ENCODE results near the gene FATE1.

Gene FATE1

DNA sequence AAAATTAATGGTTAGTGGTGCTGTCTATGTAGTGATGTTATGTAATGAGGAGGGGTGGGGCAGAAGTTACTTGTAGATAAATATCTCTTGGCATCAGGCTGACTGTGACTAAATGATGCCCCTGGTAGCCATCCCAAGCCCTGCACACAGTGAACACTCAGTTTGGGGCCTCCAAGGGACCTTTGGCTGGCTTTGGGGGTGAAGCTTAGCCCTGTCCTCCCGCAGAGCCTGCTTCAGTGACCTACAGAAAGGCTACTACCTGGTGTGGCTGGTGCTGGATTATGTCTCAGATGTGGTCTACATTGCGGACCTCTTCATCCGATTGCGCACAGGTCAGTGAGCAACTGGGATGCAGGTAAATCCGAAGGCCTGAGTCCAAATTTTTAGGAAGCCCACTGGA is 26.5 kb downstream of the FATE1 start:
- DNase-seq (ENCODE audit: insufficient read length, low spot score) (no peak), FAIRE-seq (no peak)
- TF ChIP-seq, protein P1, sequence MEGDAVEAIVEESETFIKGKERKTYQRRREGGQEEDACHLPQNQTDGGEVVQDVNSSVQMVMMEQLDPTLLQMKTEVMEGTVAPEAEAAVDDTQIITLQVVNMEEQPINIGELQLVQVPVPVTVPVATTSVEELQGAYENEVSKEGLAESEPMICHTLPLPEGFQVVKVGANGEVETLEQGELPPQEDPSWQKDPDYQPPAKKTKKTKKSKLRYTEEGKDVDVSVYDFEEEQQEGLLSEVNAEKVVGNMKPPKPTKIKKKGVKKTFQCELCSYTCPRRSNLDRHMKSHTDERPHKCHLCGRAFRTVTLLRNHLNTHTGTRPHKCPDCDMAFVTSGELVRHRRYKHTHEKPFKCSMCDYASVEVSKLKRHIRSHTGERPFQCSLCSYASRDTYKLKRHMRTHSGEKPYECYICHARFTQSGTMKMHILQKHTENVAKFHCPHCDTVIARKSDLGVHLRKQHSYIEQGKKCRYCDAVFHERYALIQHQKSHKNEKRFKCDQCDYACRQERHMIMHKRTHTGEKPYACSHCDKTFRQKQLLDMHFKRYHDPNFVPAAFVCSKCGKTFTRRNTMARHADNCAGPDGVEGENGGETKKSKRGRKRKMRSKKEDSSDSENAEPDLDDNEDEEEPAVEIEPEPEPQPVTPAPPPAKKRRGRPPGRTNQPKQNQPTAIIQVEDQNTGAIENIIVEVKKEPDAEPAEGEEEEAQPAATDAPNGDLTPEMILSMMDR (IDR thresholded peaks at IDR 0.05; ENCODE audit: insufficient read depth, missing control alignments), result no peak

DNA sequence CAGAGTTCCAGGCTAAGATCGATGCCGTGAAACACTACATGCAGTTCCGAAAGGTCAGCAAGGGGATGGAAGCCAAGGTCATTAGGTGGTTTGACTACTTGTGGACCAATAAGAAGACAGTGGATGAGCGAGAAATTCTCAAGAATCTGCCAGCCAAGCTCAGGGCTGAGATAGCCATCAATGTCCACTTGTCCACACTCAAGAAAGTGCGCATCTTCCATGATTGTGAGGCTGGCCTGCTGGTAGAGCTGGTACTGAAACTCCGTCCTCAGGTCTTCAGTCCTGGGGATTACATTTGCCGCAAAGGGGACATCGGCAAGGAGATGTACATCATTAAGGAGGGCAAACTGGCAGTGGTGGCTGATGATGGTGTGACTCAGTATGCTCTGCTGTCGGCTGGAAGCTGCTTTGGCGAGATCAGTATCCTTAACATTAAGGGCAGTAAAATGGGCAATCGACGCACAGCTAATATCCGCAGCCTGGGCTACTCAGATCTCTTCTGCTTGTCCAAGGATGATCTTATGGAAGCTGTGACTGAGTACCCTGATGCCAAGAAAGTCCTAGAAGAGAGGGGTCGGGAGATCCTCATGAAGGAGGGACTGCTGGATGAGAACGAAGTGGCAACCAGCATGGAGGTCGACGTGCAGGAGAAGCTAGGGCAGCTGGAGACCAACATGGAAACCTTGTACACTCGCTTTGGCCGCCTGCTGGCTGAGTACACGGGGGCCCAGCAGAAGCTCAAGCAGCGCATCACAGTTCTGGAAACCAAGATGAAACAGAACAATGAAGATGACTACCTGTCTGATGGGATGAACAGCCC is 28.0 kb downstream of the FATE1 start:
- no peak for DNase-seq (ENCODE audit: insufficient read length, low spot score)
- FAIRE-seq, result no peak
- TF ChIP-seq, protein P1 (IDR thresholded peaks at IDR 0.05; ENCODE audit: insufficient read depth, missing control alignments), result no peak

DNA sequence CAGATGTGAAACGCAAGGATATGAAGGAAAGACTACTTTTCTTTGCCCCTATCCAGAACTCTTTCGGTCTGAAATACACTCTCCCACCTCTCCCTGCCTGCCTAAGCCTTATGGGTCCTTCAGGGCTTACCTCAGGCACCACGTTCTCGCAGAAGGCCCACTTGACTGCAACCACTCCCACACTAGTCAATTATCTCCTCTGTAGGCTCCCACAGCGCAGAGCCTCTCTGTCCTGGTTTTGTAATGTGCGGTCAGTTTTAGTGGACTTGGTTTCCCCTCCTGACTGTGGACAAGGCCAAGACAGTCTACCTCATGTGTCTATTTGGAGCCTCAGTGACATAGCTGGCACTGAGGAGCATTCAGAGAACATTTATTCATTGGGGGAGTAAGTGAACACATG is 29.8 kb downstream of the FATE1 start:
- TF ChIP-seq, protein P1 (IDR thresholded peaks at IDR 0.05; ENCODE audit: insufficient read depth, missing control alignments), result no peak
- no peak for FAIRE-seq
- no peak for DNase-seq (ENCODE audit: insufficient read length, low spot score)

DNA sequence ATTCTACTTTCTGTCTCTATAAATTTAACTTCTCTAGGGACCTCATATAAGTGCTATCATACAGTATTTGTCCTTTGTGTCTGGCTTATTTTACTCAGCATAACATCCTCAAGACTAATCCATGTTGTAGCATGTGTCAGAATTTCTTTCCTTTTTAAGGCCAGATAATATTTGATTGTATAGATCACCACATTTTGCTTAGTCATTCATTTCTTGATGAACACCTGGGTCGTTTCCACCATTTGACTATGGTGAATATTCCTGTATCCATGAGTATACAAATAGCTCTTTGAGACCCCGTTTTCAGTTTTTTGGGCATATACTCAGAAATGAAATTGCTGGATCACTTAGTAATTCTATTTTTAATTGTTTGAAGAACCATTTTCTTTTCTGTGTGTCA is 30.7 kb downstream of the FATE1 start:
- no peak for DNase-seq (ENCODE audit: insufficient read length, low spot score)
- TF ChIP-seq, protein P1 (IDR thresholded peaks at IDR 0.05; ENCODE audit: insufficient read depth, missing control alignments), result no peak
- FAIRE-seq, result no peak

DNA sequence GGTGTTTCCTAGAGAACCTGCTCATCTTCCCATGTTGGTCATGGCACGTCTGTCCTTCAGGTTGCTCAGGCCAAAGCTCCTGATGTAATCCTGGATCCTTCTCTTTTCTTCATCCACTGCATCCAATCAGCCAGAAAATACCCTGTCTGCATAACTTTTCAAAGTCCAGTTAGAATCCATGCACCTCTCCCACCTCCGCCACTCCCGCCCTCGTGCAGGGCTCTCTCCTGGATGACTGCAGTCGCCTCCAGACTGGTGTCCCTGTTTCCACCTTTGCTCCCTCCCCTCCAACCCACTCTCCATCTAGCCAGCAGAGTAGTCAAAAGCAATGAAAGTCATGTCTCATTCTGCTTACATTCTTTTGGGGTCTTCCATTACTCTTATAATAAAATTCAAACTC is 34.7 kb downstream of the FATE1 start:
- FAIRE-seq (no peak), DNase-seq (ENCODE audit: insufficient read length, low spot score) (no peak)
- TF ChIP-seq, protein P1 (IDR thresholded peaks at IDR 0.05; ENCODE audit: insufficient read depth, missing control alignments), result no peak

DNA sequence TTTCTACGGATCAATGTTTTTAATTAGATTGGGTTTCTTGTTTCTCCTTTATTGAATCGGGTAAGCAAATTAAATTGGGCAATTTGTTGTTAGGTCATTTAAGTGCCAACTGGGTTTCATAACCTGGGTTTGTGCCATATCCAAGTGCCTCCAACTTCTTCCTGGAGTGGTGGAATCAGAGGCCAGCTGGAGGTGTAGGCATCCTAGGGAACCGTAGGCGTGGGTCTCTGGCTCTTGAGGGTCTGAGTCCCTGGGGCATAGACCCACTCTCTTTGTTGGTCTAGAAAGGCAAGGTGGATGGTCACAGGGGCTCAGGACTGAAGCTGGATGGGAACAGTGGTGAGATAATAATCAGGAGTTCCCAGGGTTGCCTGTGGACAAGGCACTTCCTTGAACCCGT is 37.0 kb downstream of the FATE1 start:
- TF ChIP-seq, protein P1 (IDR thresholded peaks at IDR 0.05; ENCODE audit: insufficient read depth, missing control alignments), result no peak
- DNase-seq (ENCODE audit: insufficient read length, low spot score) (no peak), FAIRE-seq (no peak)

DNA sequence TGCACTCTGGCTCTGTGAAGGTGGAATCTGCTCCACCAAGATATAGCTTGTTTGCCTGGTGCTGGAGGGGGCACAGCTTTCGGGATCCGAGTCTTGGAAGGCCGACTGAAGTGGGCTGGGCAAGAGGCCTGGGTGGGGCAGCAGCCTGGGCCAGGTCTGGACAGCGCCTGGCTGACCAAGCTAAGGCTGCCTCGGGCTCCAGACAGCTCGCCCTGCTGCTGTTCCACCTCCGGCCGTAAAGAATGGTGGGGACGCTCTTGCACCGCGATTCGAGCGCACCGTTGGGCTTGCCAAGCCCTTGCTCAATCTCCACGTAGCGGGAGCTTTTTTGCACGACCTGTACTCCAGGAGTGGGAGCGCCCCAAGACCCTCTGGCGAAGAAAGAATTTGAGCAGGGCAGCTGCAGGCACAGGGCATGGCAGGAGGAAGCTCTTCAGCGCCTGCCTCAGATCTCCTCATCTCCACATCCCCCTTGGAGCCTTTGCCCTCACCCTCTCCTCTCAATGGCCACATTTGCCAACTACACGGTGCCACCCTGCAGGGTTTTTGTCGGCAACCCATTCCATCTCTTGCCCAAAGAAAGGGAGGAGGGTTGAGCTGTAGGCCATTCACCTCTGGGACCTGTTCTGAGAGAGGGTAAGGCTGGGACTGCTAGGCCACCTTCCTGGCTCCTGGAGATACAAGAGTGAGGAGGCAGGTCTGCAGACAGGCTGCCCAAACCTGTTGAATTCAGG is 37.6 kb downstream of the FATE1 start:
- TF ChIP-seq, protein P1 (IDR thresholded peaks at IDR 0.05; ENCODE audit: insufficient read depth, missing control alignments), result peak; percentile 62
- DNase-seq (ENCODE audit: insufficient read length, low spot score) (peak; percentile 46), FAIRE-seq (peak; percentile 16)
